ENCODE data around the gene PRR9.
"Not testable (repeated sequence)": the region's sequence is repeated elsewhere in the genome, so short reads cannot be mapped to it uniquely, and the experiment has no call there.

Gene PRR9

GRCh38 chr1:153217212-153217611 is at the start of gene PRR9:
Gene PRR9 (plus strand): TSS chr1:153217584. CDS start chr1:153218145, 561 bp downstream.
- no peaks in the 10 kb centered on the region for H3K4me1 Mint-ChIP-seq (ENCODE audit: low read depth)
- no peak within 1 kb of the TSS for H3K27ac Mint-ChIP-seq
- H3K36me3 Mint-ChIP-seq (ENCODE audit: low read depth): no peaks in the 10 kb centered on the region
- H3K4me3 Mint-ChIP-seq: no peak within 1 kb of the TSS
- peaks cover 26% of the 10 kb centered on the region for H3K27me3 Mint-ChIP-seq
- H3K9me3 Mint-ChIP-seq: no peaks in the 10 kb centered on the region
- intact Hi-C loops (cut with micrococcal nuclease): no loop called here

DNA sequence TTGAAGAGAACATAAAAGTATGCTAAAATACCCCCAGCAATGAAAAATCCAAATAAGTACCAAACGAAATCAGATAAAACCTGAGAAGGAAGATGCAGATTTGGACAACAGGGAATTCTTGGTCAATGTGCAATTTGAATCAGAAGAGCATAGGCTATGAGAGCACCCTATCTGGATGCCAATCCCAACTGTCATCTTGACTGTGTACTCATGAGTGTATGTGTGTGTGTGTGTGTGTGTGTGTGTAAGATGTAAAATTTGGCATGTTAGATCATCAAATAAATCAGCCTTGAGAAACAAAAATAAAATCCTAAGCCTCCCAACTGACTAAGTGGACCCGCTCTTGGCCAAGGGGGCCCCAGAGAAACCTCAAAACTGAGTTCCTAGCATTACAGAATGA is 48.7 kb upstream of the PRR9 start:
- no peaks in the 10 kb centered on the region for H3K9me3 Mint-ChIP-seq
- intact Hi-C loops (cut with micrococcal nuclease): no loop called here
- no peak overlapping the region for H3K4me3 Mint-ChIP-seq
- no peaks in the 10 kb centered on the region for H3K36me3 Mint-ChIP-seq (ENCODE audit: low read depth)
- no peak overlapping the region for H3K27ac Mint-ChIP-seq
- H3K4me1 Mint-ChIP-seq (ENCODE audit: low read depth): no peaks in the 10 kb centered on the region
- peaks cover 14% of the 10 kb centered on the region for H3K27me3 Mint-ChIP-seq

GRCh38 chr1:153174624-153175023 is 42.8 kb upstream of the PRR9 start:
- H3K36me3 Mint-ChIP-seq (ENCODE audit: low read depth): no peaks in the 10 kb centered on the region
- H3K4me3 Mint-ChIP-seq: no peak overlapping the region
- peaks cover 18% of the 10 kb centered on the region for H3K27me3 Mint-ChIP-seq
- H3K4me1 Mint-ChIP-seq (ENCODE audit: low read depth): no peaks in the 10 kb centered on the region
- H3K9me3 Mint-ChIP-seq: no peaks in the 10 kb centered on the region
- intact Hi-C loops (cut with micrococcal nuclease): no loop called here
- no peak overlapping the region for H3K27ac Mint-ChIP-seq

DNA sequence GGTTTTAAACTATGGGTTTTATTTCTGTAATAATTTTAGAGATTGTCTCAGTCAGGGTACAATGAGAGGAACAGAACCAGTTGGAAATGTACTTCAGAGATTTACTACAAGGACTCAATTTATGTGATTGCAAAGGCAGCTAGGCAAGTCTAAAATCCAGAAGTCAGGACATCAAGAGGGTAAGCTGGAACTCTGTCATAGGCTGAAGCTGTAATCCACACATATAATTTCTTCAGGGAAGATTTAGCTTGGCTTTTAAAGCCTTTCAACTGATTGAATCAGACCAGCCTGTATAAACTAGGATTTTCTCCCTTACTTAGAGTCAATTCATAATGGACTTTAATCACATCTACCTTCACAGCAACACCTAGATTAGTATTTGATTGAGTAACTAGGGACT is 38.5 kb upstream of the PRR9 start:
- H3K27me3 Mint-ChIP-seq: peaks cover 13% of the 10 kb centered on the region
- H3K4me3 Mint-ChIP-seq: no peak overlapping the region
- intact Hi-C loops (cut with micrococcal nuclease): no loop called here
- H3K27ac Mint-ChIP-seq: no peak overlapping the region
- no peaks in the 10 kb centered on the region for H3K9me3 Mint-ChIP-seq
- H3K4me1 Mint-ChIP-seq (ENCODE audit: low read depth): no peaks in the 10 kb centered on the region
- H3K36me3 Mint-ChIP-seq (ENCODE audit: low read depth): no peaks in the 10 kb centered on the region

- Mint-ChIP-seq H3K9me3 (peaks cover 5% of the 10 kb centered on the region), H3K4me1 (ENCODE audit: low read depth) (no peaks in the 10 kb centered on the region), H3K4me3 (no peak overlapping the region), H3K27me3 (peaks cover 7% of the 10 kb centered on the region), H3K36me3 (ENCODE audit: low read depth) (no peaks in the 10 kb centered on the region), H3K27ac (no peak overlapping the region)
- intact Hi-C loops (cut with micrococcal nuclease): no loop called here
Observed at GRCh38 chr1:153180556-153180955, 36.8 kb upstream of the PRR9 start.

- Mint-ChIP-seq H3K27me3 (peaks cover 36% of the 10 kb centered on the region), H3K9me3 (peaks cover 14% of the 10 kb centered on the region)
- H3K27ac Mint-ChIP-seq; H3K4me3 Mint-ChIP-seq; H3K4me1 Mint-ChIP-seq (ENCODE audit: low read depth); H3K36me3 Mint-ChIP-seq (ENCODE audit: low read depth); intact Hi-C loops (cut with micrococcal nuclease): not testable (repeated sequence)
Observed at GRCh38 chr1:153188301-153188700, 29.1 kb upstream of the PRR9 start.

DNA sequence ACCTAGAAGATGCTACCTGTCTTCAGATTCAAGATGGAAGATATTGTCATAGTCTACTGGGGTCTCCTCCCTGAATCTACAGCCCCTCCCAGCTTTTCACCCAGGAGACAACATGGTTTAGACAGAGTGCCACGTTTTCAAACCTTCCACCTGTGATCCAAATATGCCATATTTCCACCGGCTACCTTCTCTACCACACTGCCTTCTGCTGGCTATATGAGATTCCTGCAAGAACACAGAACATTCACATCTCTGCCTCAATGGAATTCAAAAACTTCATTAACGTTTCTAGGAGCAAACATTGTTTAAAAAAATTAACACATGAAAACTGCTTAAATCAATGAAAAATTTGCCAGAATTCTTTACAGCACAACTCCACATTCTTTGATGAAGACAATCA is 27.0 kb upstream of the PRR9 start:
- H3K27me3 Mint-ChIP-seq: peaks cover 48% of the 10 kb centered on the region
- no peaks in the 10 kb centered on the region for H3K36me3 Mint-ChIP-seq (ENCODE audit: low read depth)
- intact Hi-C loops (cut with micrococcal nuclease): no loop called here
- H3K27ac Mint-ChIP-seq: no peak overlapping the region
- no peaks in the 10 kb centered on the region for H3K4me1 Mint-ChIP-seq (ENCODE audit: low read depth)
- H3K4me3 Mint-ChIP-seq: no peak overlapping the region
- H3K9me3 Mint-ChIP-seq: peaks cover 11% of the 10 kb centered on the region

- peaks cover 45% of the 10 kb centered on the region for H3K27me3 Mint-ChIP-seq
- no peaks in the 10 kb centered on the region for H3K4me1 Mint-ChIP-seq (ENCODE audit: low read depth)
- H3K4me3 Mint-ChIP-seq: no peak overlapping the region
- intact Hi-C loops (cut with micrococcal nuclease): no loop called here
- H3K27ac Mint-ChIP-seq: no peak overlapping the region
- H3K36me3 Mint-ChIP-seq (ENCODE audit: low read depth): no peaks in the 10 kb centered on the region
- H3K9me3 Mint-ChIP-seq: no peaks in the 10 kb centered on the region
Observed at GRCh38 chr1:153192697-153193096, 24.7 kb upstream of the PRR9 start.

GRCh38 chr1:153194331-153195050 is 22.9 kb upstream of the PRR9 start:
- no peaks in the 10 kb centered on the region for H3K9me3 Mint-ChIP-seq
- no peak overlapping the region for H3K27ac Mint-ChIP-seq
- no peak overlapping the region for H3K4me3 Mint-ChIP-seq
- peaks cover 42% of the 10 kb centered on the region for H3K27me3 Mint-ChIP-seq
- H3K36me3 Mint-ChIP-seq (ENCODE audit: low read depth): no peaks in the 10 kb centered on the region
- H3K4me1 Mint-ChIP-seq (ENCODE audit: low read depth): no peaks in the 10 kb centered on the region
- intact Hi-C loops (cut with micrococcal nuclease): no loop called here

GRCh38 chr1:153195216-153195615 is 22.2 kb upstream of the PRR9 start:
- Mint-ChIP-seq H3K27ac (no peak overlapping the region), H3K4me3 (no peak overlapping the region), H3K27me3 (peaks cover 36% of the 10 kb centered on the region), H3K9me3 (no peaks in the 10 kb centered on the region), H3K4me1 (ENCODE audit: low read depth) (no peaks in the 10 kb centered on the region), H3K36me3 (ENCODE audit: low read depth) (no peaks in the 10 kb centered on the region)
- intact Hi-C loops (cut with micrococcal nuclease): no loop called here

- intact Hi-C loops (cut with micrococcal nuclease): no loop called here
- Mint-ChIP-seq H3K27me3 (peaks cover 24% of the 10 kb centered on the region), H3K36me3 (ENCODE audit: low read depth) (no peaks in the 10 kb centered on the region), H3K4me3 (no peak overlapping the region), H3K4me1 (ENCODE audit: low read depth) (no peaks in the 10 kb centered on the region), H3K27ac (no peak overlapping the region), H3K9me3 (no peaks in the 10 kb centered on the region)
Observed at GRCh38 chr1:153202006-153202405, 15.4 kb upstream of the PRR9 start.

DNA sequence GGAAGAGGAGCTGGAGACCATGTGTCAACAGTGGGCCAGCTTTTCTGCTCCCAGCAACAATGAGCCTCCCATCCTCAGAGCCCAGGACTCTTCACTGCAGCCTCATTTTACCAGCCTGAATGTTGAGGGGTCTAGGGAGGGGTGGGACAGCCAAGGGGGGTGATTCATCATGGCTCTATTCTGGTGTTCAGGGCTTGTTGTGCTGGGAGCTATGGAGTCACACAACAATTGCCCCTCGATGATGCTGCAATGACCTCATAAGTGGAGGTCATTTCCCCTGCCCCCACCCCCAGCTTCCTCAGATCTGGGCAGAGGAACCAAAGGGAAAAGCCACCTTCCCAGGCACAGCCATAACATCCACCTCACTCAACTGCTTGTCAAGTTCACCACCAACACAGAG is 14.3 kb upstream of the PRR9 start, which contains the start of gene LELP1:
Gene LELP1 (plus strand): TSS at position 301 of the 400 bp plus-strand sequence. CDS start 1,278 bp downstream, outside the sequence.
- H3K27me3 Mint-ChIP-seq: peaks cover 28% of the 10 kb centered on the region
- H3K4me1 Mint-ChIP-seq (ENCODE audit: low read depth): no peaks in the 10 kb centered on the region
- no peaks in the 10 kb centered on the region for H3K36me3 Mint-ChIP-seq (ENCODE audit: low read depth)

DNA sequence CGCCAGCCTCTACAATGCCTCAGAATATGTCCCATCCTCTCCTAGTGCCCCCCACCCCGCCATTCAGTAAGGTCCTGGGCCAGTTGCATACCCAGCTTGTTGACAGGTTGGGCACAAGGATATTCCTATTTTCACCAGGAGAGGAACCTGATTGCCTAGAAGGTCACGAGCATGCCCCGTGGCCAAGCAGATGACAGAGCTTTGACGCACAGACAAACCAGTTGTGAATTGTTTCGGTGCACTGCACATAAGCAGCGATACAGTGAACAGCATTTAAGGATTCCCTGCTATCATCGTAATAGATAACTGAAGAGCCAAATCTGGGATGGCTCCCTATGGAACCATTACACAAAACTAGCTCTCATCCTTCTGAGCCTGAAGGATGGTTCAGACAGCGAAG is 10.8 kb upstream of the PRR9 start:
- Mint-ChIP-seq H3K27me3 (peaks cover 30% of the 10 kb centered on the region), H3K36me3 (ENCODE audit: low read depth) (no peaks in the 10 kb centered on the region), H3K9me3 (no peaks in the 10 kb centered on the region), H3K4me3 (no peak overlapping the region), H3K27ac (no peak overlapping the region), H3K4me1 (ENCODE audit: low read depth) (no peaks in the 10 kb centered on the region)
- intact Hi-C loops (cut with micrococcal nuclease): no loop called here

More for the DNA sequence above, 14.3 kb upstream of the PRR9 start, which contains the start of gene LELP1:
- no peak within 1 kb of the TSS for H3K27ac Mint-ChIP-seq
- intact Hi-C loops (cut with micrococcal nuclease): no loop called here
- H3K4me3 Mint-ChIP-seq: no peak within 1 kb of the TSS
- no peaks in the 10 kb centered on the region for H3K9me3 Mint-ChIP-seq

GRCh38 chr1:153210206-153210605 is 7.2 kb upstream of the PRR9 start:
- Mint-ChIP-seq H3K4me1 (ENCODE audit: low read depth) (no peaks in the 10 kb centered on the region), H3K4me3 (no peak overlapping the region), H3K27me3 (peaks cover 32% of the 10 kb centered on the region), H3K27ac (no peak overlapping the region), H3K9me3 (no peaks in the 10 kb centered on the region), H3K36me3 (ENCODE audit: low read depth) (no peaks in the 10 kb centered on the region)
- intact Hi-C loops (cut with micrococcal nuclease): no loop called here

DNA sequence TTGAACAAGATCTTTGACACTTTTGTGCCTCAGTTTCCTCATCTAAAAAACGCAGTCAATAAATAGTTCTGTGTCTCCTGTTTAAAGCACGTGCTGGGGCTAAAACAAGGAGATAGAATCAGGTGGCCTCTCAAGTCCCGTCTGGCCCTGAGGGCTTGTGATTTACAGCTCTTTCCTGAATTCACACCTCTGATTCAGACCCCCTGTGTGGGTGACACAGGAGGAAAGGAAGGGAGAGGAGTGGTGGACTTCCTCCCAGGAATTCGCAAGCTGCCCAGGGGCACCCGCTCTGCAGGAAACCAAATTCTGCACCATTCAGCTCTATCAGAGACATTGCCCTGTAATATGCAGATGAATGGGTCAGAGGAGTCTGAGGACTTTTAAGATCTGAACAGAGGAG is 5.2 kb upstream of the PRR9 start:
- peaks cover 32% of the 10 kb centered on the region for H3K27me3 Mint-ChIP-seq

More for the DNA sequence above, 5.2 kb upstream of the PRR9 start:
- no peaks in the 10 kb centered on the region for H3K4me1 Mint-ChIP-seq (ENCODE audit: low read depth)
- intact Hi-C loops (cut with micrococcal nuclease): no loop called here
- no peaks in the 10 kb centered on the region for H3K9me3 Mint-ChIP-seq
- H3K36me3 Mint-ChIP-seq (ENCODE audit: low read depth): no peaks in the 10 kb centered on the region
- H3K27ac Mint-ChIP-seq: no peak overlapping the region
- H3K4me3 Mint-ChIP-seq: no peak overlapping the region
